Stimulated activated CD8-positive, alpha-beta memory T cell treated with anti-CD3 and anti-CD28 coated beads, Interleukin-12 subunit alpha, Interleukin-12 subunit beta, amount 100 ng/mL, for 4 hours (primary cell): Measurements from ENCODE around the gene NCEH1.

ENCODE experiments used
- DNase-seq: peaks from one replicate; pipeline ENCODE4 v3.0.0-alpha.2; 2020; ENCODE audit warnings: low read depth

The NCEH1 gene

GRCh38 chr3:172581757-172582166, 129.1 kb downstream of the NCEH1 start:
- DNase-seq = no peak

GRCh38 chr3:172580680-172581401, 130.0 kb downstream of the NCEH1 start:
- DNase-seq = no peak
